Fibroblast of the conjunctiva (primary cell): Measurements from ENCODE around the gene IFI16.
A peak's percentile ranks its signal among the peaks of the same experiment; 100 is the strongest.

Experiments used
- DNase-seq: peaks from one replicate; pipeline ENCODE4 v3.0.0-alpha.2; 2010; ENCODE audit warnings: low read depth

Gene IFI16

DNA sequence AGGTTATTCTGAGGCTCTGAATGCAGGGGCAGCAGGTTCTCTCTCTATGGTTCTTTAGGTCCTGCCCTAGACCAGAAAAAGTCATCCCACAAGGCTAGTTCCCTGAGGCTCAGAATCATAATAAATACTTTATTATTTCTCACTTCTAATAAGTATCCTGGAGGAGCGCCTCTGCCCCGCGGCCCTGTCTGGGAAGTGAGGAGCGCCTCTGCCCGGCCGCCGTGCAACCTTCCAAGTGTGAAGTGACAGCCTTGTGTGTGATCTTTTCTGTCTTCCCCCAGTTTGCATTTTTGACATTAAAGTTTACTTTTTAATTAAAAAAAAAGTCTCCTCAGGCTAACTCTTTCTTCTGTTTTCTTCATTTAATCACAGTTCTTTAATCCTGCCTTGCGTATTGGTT, 55.4 kb downstream of the IFI16 start:
- no peak for DNase-seq

DNA sequence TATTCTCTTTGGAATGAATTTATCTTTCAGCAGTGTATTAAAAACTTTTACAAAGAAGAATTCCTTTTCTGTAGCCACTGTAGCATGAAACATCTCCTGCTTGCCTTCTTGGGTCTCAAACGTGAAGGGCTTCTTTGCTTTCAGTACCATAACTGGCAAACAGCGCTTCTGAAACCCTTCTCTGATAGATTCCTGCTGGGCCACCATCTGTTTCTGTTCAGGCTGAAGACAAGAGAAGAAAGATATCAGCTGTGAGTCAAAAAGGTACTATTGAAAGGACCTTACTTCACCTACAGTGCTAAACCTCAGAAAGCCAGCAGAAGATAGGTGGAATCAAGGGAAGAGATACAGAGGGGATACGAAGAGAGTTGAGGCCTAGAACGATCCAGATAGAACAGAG, 56.4 kb downstream of the IFI16 start:
- no peak for DNase-seq

DNA sequence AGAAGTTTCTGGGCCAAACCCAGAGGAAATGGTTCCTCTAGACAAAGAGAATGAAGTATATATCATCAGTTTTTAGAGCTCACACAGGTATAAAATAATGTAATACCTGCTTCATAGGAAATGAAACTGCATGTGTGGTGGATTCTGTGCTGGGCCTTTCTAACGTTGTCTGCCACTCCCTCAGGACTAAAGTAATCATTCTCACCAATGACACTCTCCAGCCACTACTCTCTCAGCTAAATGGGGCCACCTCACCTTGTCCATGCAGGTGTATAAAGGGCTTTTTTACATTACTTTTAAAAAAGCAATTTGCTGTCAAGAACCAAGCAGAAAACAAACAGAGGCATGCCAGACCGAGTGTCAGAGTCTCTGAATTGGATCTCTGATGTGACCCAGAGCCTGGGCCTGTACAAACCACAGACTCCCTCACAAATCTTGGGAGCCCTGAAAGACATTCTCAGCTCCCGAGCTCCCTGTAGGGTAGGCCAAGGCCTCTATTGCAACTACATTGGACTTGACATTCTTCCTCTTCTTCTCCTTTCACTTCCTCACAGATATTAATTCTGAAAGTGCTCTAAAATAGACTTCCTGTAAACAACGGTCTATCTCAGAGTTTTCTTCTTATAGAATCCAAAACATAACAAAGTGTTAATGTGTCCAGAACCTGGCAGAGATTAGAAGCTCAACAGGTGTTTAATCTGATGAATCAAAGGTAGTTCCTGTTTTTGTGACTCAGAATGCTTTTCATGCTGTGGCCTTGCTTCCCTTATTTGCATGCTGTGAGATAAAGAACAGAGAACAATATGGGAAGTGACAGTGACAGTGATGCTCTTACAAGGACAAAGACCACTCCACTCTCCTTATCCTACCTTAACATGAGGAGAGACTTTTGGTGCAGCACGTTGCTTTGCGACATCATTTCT, 58.3 kb downstream of the IFI16 start:
- no peak for DNase-seq

DNA sequence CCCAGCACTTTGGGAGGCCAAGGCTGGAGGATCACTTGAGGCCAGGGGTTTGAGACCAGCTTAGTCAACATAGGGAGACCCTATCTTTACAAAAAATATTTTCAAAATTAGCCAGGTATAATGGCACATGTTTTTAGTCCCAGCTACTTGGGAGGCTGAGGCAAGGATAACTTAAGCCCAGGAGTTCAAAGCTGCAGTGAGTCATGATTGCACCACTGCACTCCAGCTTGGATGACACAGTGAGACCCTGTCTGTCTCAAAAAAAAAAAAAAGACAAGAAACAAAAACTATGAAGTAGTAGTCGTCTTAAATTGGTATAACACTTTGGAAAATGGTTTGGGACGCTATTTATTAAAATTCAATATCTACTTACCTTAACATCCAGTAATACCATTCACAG, 59.2 kb downstream of the IFI16 start:
- no peak for DNase-seq

DNA sequence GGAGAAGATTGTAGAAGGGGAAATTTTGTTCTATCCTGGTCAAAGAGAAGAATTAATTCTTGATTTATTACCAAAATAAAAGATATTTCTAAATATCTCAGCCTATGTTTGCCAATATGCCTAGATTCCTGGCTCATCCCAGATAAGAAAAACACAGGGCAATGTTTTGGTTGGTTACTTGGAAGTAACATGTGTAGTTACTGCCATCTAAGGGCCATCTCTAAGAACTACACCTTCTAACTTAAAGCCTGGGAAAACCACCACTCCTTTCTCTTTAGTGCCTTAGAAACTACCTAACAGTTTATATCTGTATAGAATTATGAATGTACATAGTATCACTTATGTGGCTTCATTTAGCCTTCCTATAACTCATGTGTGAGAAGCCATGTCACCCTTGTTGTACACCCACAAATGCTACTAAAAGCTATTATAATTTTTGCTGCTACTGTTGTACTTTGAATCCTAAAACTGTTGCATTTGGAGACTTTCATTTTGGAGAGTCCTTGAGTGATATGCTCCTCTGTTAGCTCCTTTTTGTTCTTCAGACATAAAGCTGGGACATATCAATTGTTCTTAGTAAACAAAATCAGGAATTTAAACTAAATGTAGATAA, 62.4 kb downstream of the IFI16 start:
- DNase-seq: peak; percentile 77

GRCh38 chr1:159076438-159077119, 66.9 kb downstream of the IFI16 start, which contains the start of gene AIM2:
TSS of gene AIM2 (minus strand) at chr1:159076766. CDS start at chr1:159073499, 3,267 bp downstream.
- no peak for DNase-seq

DNA sequence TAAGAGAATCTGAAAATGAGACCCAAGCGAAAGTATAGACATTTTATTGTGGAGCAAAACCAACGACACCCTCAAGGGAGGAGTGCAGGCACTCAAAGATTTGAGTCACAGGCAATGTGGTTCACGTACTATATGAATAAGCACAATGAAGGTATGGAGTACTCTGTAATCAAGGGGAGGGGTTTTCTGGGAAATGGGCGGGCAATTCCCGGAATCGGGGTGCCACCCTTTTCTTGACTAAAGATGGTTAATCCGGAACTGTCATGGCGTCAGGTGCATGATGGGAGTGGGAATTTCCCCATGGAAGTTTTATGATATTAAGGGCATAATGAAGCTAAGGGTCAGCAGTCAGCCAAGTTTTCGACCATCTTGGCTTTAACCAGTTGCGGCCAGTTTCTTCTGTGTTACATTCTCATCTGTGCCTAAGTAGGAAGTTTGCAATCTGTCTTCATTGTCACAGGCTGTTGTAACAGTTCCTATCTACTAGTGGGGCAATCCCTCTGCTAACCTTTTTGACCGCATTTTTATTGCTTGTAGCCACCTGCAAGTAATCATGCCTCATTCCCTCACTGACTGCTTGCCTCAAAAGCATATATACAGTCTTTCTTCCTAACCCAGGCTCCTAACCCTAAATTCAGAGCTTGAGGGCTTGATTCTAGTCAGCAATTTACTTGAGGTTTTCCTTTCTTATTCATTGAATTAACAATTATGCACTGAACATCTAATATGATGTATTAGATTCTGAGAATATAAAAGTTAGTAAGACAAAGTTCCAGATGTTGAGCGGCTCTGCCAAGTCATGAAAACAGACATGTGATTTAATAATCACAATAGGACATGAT, 67.6 kb downstream of the IFI16 start:
- no peak for DNase-seq

- no peak for DNase-seq
Observed at GRCh38 chr1:159079525-159079924, 69.8 kb downstream of the IFI16 start.

GRCh38 chr1:159081626-159082025, 71.9 kb downstream of the IFI16 start:
- DNase-seq: no peak

GRCh38 chr1:159083013-159083412, 73.3 kb downstream of the IFI16 start:
- no peak for DNase-seq

DNA sequence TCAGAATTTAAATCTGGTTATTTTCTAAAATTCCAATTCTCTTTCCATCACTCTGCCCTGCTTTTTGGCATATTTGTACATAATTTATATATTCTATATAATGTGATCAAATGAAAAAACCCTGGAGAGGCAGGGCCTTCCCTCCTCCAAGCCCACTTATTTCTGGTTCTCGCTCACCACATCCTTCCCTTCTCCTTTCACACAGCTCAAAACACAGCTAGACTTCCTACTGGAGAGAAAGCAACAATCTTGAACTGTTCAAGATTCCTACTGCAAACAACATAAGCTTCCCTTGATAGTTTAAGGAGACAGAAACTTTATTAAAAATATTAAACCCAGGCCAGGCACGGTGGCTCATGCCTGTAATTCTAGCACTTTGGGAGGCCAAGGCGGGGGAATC, 74.4 kb downstream of the IFI16 start:
- DNase-seq: no peak

GRCh38 chr1:159084867-159085266, 75.2 kb downstream of the IFI16 start:
- no peak for DNase-seq

DNA sequence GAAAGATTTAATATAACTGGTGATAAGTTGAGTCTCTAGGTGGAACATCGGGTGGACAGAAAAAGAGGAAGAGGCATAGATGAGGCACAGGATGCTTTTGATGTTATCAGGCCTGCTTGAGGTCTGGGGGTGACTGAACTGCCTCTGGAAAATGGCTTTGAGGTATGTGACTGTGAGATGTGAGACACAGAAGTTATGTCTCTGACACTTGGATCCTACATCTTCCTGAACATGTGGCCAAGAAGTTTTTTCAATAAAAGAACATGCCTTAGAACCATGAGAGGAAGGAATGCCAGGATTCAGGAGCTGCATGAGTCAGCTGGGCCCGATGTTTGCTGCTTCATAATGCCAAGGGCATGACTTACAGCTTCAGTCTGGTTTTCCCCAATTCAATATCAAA, 78.3 kb downstream of the IFI16 start:
- peak; percentile 53 for DNase-seq

- DNase-seq: no peak
Observed at GRCh38 chr1:159088546-159089183, 79.0 kb downstream of the IFI16 start.

DNA sequence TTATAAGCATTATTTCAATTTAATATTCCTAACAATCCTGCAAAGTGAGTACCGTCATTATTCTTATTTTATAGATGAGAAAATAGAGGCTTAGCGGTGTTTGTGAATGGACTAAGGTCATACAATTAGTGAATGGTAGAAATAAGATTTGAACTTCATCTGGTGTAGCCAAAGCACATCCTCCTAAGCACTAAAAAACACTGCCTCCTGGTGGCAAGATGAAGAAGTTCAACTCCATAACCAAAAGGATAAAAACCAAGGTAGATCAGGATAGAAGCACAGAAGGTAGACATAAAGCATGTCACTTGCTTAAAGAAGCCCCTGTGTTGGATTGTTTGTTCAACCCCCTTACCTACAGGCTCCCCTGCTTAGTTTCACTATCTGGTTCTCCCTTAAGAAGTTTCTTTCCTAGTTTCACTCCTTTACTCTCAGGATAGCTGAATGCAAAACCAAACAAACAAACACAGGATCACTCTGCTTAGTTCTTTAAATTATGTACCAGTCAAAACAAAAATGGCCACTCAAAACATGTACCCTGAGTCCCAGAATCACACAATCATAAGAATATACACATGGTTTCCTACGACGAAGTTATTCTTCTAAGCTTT, 79.6 kb downstream of the IFI16 start:
- no peak for DNase-seq

- DNase-seq: no peak
Observed at GRCh38 chr1:159090286-159091179, 80.8 kb downstream of the IFI16 start.

DNA sequence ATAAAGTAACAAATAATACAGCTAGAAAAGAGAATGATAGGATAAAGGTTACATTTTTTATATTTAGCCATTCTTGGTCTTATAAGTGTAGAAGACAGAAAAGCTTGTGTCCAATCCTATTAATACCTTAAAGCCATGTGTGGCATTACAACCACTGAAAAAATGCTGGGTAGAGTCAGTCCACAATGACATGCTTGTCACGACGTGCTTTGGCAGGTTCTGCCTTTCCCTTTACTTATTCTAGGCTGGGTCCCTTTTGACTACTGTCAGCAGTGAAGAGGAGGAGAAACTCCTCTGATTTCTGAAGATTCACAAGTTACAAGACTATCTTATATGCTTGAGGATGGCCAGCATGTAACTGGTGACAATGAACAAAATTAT, 81.5 kb downstream of the IFI16 start:
- no peak for DNase-seq

DNA sequence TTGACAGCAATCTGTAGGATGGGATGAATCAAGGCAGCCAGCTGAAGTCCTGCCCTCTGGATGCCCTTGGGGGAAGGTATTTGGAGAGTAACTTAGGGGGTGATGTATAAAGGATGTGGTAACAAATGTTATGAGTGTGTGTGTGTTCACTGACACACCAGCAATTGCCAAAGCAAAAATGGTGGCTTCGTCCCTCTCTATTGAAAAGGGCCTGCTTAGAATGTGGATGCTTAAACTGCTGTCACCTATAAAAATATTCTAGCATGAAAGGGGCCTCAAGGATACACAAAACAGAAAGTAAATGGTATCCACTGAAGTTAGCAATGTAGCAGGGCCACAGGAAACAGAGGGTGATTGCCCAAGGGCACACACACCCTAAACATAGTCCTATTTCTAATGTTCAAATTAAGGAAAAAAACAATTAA, 81.9 kb downstream of the IFI16 start:
- no peak for DNase-seq

- peak; percentile 51 for DNase-seq
Observed at GRCh38 chr1:159092036-159092760, 82.5 kb downstream of the IFI16 start.
